ENCODE data around the gene ORM1. TPM values are rescaled to one million over a fixed set of nuclear protein-coding genes. Genes with fewer than 3 reads are reported as not detected.

Gene ORM1
- total and polyA plus RNA-seq, 10 donors: 0.95 to 13.6 (median 2.7) TPM

- TF ChIP-seq POLR2A (IDR thresholded peaks at IDR 0.05) (no peak), POLR2AphosphoS5 (IDR thresholded peaks at IDR 0.05) (peak in 1 of 3 donors; percentile 6)
- Histone ChIP-seq H3K27ac (peak overlapping the region in 7 of 8 donors; percentile 27 to 84 (median 64)), H3K9me3 (no peaks in the 10 kb centered on the region), H3K4me1 (peaks cover 8 to 65% (median 43%) of the 10 kb centered on the region in 6 donors), H3K27me3 (replicated peaks in 1 of 7) (no peaks in the 10 kb centered on the region), H3K36me3 (peaks cover 14 to 100% (median 100%) of the 10 kb centered on the region in 6 donors), H3K4me3 (no peak overlapping the region)
- intact Hi-C loops (cut with DNase I; ENCODE audit: low total_unique reads): loop anchor here (10.0 kb wide), 1 partner anchor 46 kb away; no protein-coding TSS in a partner anchor
- DNase-seq: peak; percentile 63
- 74 to 90% (median 82%) methylated on average over 10 to 12 of the region's 12 CpGs for WGBS, 5 donors
Measured at GRCh38 chr9:114348261-114348905, 25.5 kb downstream of the ORM1 start.

- DNase-seq: peak; percentile 92
- no peak overlapping the region for H3K4me3 ChIP-seq
- H3K36me3 ChIP-seq: peaks cover 14 to 100% (median 100%) of the 10 kb centered on the region in 6 donors
- intact Hi-C loops (cut with DNase I; ENCODE audit: low total_unique reads): loop anchor here (10.0 kb wide), 1 partner anchor 46 kb away; no protein-coding TSS in a partner anchor
- TF ChIP-seq POLR2A (IDR thresholded peaks at IDR 0.05) (no peak), CTCF (IDR thresholded peaks at IDR 0.05 in 8 of 11, conservative IDR thresholded peaks at IDR 0.05 in 3 of 11) (no peak), POLR2AphosphoS5 (IDR thresholded peaks at IDR 0.05) (peak; percentile 78 to 84 (median 80))
- no peaks in the 10 kb centered on the region for H3K27me3 ChIP-seq (replicated peaks in 1 of 7)
- H3K4me1 ChIP-seq: peaks cover 8 to 67% (median 43%) of the 10 kb centered on the region in 6 donors
- peak overlapping the region; percentile 27 to 84 (median 60) for H3K27ac ChIP-seq
- 13 to 33% (median 23%) methylated on average over 5 to 9 of the region's 9 CpGs for WGBS, 5 donors
- no peaks in the 10 kb centered on the region for H3K9me3 ChIP-seq
Measured at GRCh38 chr9:114348906-114349482, 26.1 kb downstream of the ORM1 start.

- intact Hi-C loops (cut with DNase I; ENCODE audit: low total_unique reads): loop anchor here (10.0 kb wide), 1 partner anchor 45 kb away; no protein-coding TSS in a partner anchor
- Histone ChIP-seq H3K4me3 (no peak overlapping the region), H3K36me3 (peaks cover 14 to 100% (median 100%) of the 10 kb centered on the region in 6 donors), H3K4me1 (peaks cover 8 to 73% (median 43%) of the 10 kb centered on the region in 6 donors), H3K27ac (peak overlapping the region in 6 of 8 donors; percentile 29 to 84 (median 65)), H3K27me3 (replicated peaks in 1 of 7) (no peaks in the 10 kb centered on the region), H3K9me3 (no peaks in the 10 kb centered on the region)
- TF ChIP-seq POLR2A (IDR thresholded peaks at IDR 0.05): no peak
- TF ChIP-seq POLR2AphosphoS5 (IDR thresholded peaks at IDR 0.05): peak in 1 of 3 donors; percentile 53
- TF ChIP-seq CTCF (IDR thresholded peaks at IDR 0.05 in 8 of 11, conservative IDR thresholded peaks at IDR 0.05 in 3 of 11): no peak
- DNase-seq: peak; percentile 54
- WGBS, 5 donors: 82 to 89% (median 87%) methylated on average over 10 of the region's 10 CpGs
Measured at GRCh38 chr9:114349713-114350480, 27.0 kb downstream of the ORM1 start.

GRCh38 chr9:114350636-114351401 is 27.9 kb downstream of the ORM1 start:
- H3K27me3 ChIP-seq (replicated peaks in 1 of 7): no peaks in the 10 kb centered on the region
- no peak for TF ChIP-seq POLR2A (IDR thresholded peaks at IDR 0.05)
- no peak for TF ChIP-seq CTCF (IDR thresholded peaks at IDR 0.05 in 8 of 11, conservative IDR thresholded peaks at IDR 0.05 in 3 of 11)
- peak in 2 of 3 donors; percentile 15 to 51 for TF ChIP-seq POLR2AphosphoS5 (IDR thresholded peaks at IDR 0.05)
- no peak overlapping the region for H3K4me3 ChIP-seq
- DNase-seq: peak; percentile 65
- H3K36me3 ChIP-seq: peaks cover 16 to 100% (median 100%) of the 10 kb centered on the region in 6 donors
- H3K4me1 ChIP-seq: peaks cover 8 to 82% (median 43%) of the 10 kb centered on the region in 6 donors
- WGBS, 5 donors: 84 to 90% (median 87%) methylated on average over 16 of the region's 16 CpGs
- H3K9me3 ChIP-seq: no peaks in the 10 kb centered on the region
- peak overlapping the region in 6 of 8 donors; percentile 10 to 84 (median 65) for H3K27ac ChIP-seq
- intact Hi-C loops (cut with DNase I; ENCODE audit: low total_unique reads): no loop called here
